Gastrocnemius medialis (tissue), 4 donors: ENCODE data around the gene TNFRSF1B.

ENCODE experiments used
- POLR2A ChIP-seq, 2 donors: fragments of 450-650 bp; IDR thresholded peaks; one replicate each; pipeline ENCODE4 v1.6.1; 2017; ENCODE audit warnings: antibody characterized with exemption in 2 of 2, mild to moderate bottlenecking in 2 of 2, moderate library complexity in 2 of 2
- TF ChIP-seq, protein P1 (sequence below), 5 experiments: fragments of 450-650 bp in 3 of 5; fragments of 200-600 bp in 2 of 5; sonication (generic) in 2 of 5; IDR thresholded peaks in 4 of 5; conservative IDR thresholded peaks in 1 of 5; 1 replicate in 4 of 5; 2 replicates in 1 of 5; pipeline ENCODE4 v1.5.1; 2016 to 2019; ENCODE audit warnings: antibody characterized with exemption in 5 of 5, mild to moderate bottlenecking in 3 of 5, moderate library complexity in 3 of 5

GRCh38 chr1:12151465-12151864 is 15.3 kb upstream of the TNFRSF1B start:
- TF ChIP-seq, protein P1, sequence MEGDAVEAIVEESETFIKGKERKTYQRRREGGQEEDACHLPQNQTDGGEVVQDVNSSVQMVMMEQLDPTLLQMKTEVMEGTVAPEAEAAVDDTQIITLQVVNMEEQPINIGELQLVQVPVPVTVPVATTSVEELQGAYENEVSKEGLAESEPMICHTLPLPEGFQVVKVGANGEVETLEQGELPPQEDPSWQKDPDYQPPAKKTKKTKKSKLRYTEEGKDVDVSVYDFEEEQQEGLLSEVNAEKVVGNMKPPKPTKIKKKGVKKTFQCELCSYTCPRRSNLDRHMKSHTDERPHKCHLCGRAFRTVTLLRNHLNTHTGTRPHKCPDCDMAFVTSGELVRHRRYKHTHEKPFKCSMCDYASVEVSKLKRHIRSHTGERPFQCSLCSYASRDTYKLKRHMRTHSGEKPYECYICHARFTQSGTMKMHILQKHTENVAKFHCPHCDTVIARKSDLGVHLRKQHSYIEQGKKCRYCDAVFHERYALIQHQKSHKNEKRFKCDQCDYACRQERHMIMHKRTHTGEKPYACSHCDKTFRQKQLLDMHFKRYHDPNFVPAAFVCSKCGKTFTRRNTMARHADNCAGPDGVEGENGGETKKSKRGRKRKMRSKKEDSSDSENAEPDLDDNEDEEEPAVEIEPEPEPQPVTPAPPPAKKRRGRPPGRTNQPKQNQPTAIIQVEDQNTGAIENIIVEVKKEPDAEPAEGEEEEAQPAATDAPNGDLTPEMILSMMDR (IDR thresholded peaks at IDR 0.05 in 4 of 5, conservative IDR thresholded peaks at IDR 0.05 in 1 of 5), result no peak
- no peak for TF ChIP-seq POLR2A (IDR thresholded peaks at IDR 0.05)
